ENCODE results near the gene ANKRD63. TPM values are rescaled to one million over a fixed set of nuclear protein-coding genes. Genes with fewer than 3 reads are reported as not detected.

Gene ANKRD63
- total RNA-seq, 1 experiment from 2014 or later = 0.72 TPM

GRCh38 chr15:40257656-40258450, 25.0 kb downstream of the ANKRD63 start:
- ChIA-PET CTCF (interaction anchor here (0.6 kb wide), 2 partner anchors 15 to 212 kb away, joined by 4 to 5 read pairs; no protein-coding TSS in a partner anchor), POLR2A (no interaction called here)
- in situ Hi-C loops (cut with HindIII; ENCODE audit: low pct_unique_long_range_greater_than_20kb, low sequenced_read_pairs) (no loop called here), intact Hi-C loops (cut with micrococcal nuclease; ENCODE audit: unreplicated experiment) (no loop called here)
- H3K36me3 ChIP-seq (ENCODE audit: control insufficient read depth, insufficient read depth, low read length) = no peaks in the 10 kb centered on the region; the same call in 1 of the 2 replicates
- TF ChIP-seq CTCF (IDR thresholded peaks at IDR 0.05) (no peak), REST (IDR thresholded peaks at IDR 0.05; ENCODE audit: insufficient read depth in 1 of 2, low read depth in 2 of 2, low read length in 1 of 2) (no peak), POLR2AphosphoS5 (IDR thresholded peaks at IDR 0.05; ENCODE audit: low read depth, low read length) (no peak), SIN3A (IDR thresholded peaks at IDR 0.05; ENCODE audit: borderline replicate concordance, insufficient read depth, low read depth, low read length) (no peak), TCF7L2 (IDR thresholded peaks at IDR 0.05; ENCODE audit: low read depth, low read length) (no peak)
- no peak overlapping the region for H3K4me3 ChIP-seq (ENCODE audit: low read depth in 2 of 2, low read length in 2 of 2)
- no peaks in the 10 kb centered on the region; the same call in 1 of the 2 replicates for H3K27me3 ChIP-seq (ENCODE audit: control insufficient read depth, insufficient read depth, low read length)
- BruUV-seq (replicated peaks) = no TSS peak
- no peak for DNase-seq (ENCODE audit: low read depth, low spot score)
- peak; percentile 70 for ATAC-seq
- peaks cover 25% of the 10 kb centered on the region for H3K4me1 ChIP-seq (ENCODE audit: control insufficient read depth, insufficient read depth, low read length)
- H3K9me3 ChIP-seq (ENCODE audit: control insufficient read depth, insufficient read depth, low read depth, low read length) = no peaks in the 10 kb centered on the region
- H3K27ac ChIP-seq (ENCODE audit: low read length) = peak overlapping the region; percentile 54

- no peak overlapping the region for H3K4me3 ChIP-seq (ENCODE audit: low read depth in 2 of 2, low read length in 2 of 2)
- peaks cover 24% of the 10 kb centered on the region for H3K4me1 ChIP-seq (ENCODE audit: control insufficient read depth, insufficient read depth, low read length)
- no peak for DNase-seq (ENCODE audit: low read depth, low spot score)
- ChIA-PET CTCF (no interaction called here), POLR2A (no interaction called here)
- in situ Hi-C loops (cut with HindIII; ENCODE audit: low pct_unique_long_range_greater_than_20kb, low sequenced_read_pairs) (no loop called here), intact Hi-C loops (cut with micrococcal nuclease; ENCODE audit: unreplicated experiment) (no loop called here)
- no peak for TF ChIP-seq REST (IDR thresholded peaks at IDR 0.05; ENCODE audit: insufficient read depth in 1 of 2, low read depth in 2 of 2, low read length in 1 of 2)
- TF ChIP-seq POLR2AphosphoS5 (IDR thresholded peaks at IDR 0.05; ENCODE audit: low read depth, low read length) = no peak
- no peak for TF ChIP-seq TCF7L2 (IDR thresholded peaks at IDR 0.05; ENCODE audit: low read depth, low read length)
- TF ChIP-seq CTCF (IDR thresholded peaks at IDR 0.05) = no peak
- TF ChIP-seq SIN3A (IDR thresholded peaks at IDR 0.05; ENCODE audit: borderline replicate concordance, insufficient read depth, low read depth, low read length) = no peak
- no peaks in the 10 kb centered on the region; the same call in 1 of the 2 replicates for H3K27me3 ChIP-seq (ENCODE audit: control insufficient read depth, insufficient read depth, low read length)
- BruUV-seq (replicated peaks) = no TSS peak
- ATAC-seq = no peak
- no peaks in the 10 kb centered on the region; the same call in 1 of the 2 replicates for H3K36me3 ChIP-seq (ENCODE audit: control insufficient read depth, insufficient read depth, low read length)
- no peaks in the 10 kb centered on the region for H3K9me3 ChIP-seq (ENCODE audit: control insufficient read depth, insufficient read depth, low read depth, low read length)
- no peak overlapping the region for H3K27ac ChIP-seq (ENCODE audit: low read length)
Measured at GRCh38 chr15:40256638-40257235, 26.1 kb downstream of the ANKRD63 start.
